Activated naive CD8-positive, alpha-beta T cell treated with anti-CD3 and anti-CD28 coated beads, Interleukin-2, amount 10 ng/mL, durations not matched to agents 7 days and 5 days (primary cell): ENCODE measurements around the gene ERVK3-1. TPM values are rescaled to one million over a fixed set of nuclear protein-coding genes. Genes with fewer than 3 reads are reported as not detected.
"Not testable (repeated sequence)": the region's sequence is repeated elsewhere in the genome, so short reads cannot be mapped to it uniquely, and the experiment has no call there.

Source experiments
- ATAC-seq: fragments of 150-1000 bp; cut with Tn5 transposase; one replicate; pipeline ENCODE4 v1.10.0; 2021; ENCODE audit warnings: low read depth, moderate library complexity
- POLR2A ChIA-PET: fragments of 350-600 bp; sonication (Branson Sonifier 250); formaldehyde crosslinking; loops from one replicate; lab custom pipeline; 2021; ENCODE audit warnings: antibody characterized with exemption; lab: Charles Lee
- DNase-seq: peaks from one replicate; pipeline ENCODE4 v3.0.0; 2021
- H3K27ac Mint-ChIP-seq: one replicate; pipeline ENCODE4 v1.8.0; 2022; ENCODE audit warnings: mild to moderate bottlenecking, mixed read lengths
- H3K27me3 Mint-ChIP-seq: one replicate; pipeline ENCODE4 v1.8.0; 2022; ENCODE audit warnings: mild to moderate bottlenecking, moderate library complexity, mixed read lengths
- H3K36me3 Mint-ChIP-seq: one replicate; pipeline ENCODE4 v1.8.0; 2021; ENCODE audit warnings: mild to moderate bottlenecking, mixed read lengths
- H3K4me1 Mint-ChIP-seq: one replicate; pipeline ENCODE4 v1.8.0; 2021; ENCODE audit warnings: mixed read lengths
- H3K4me3 Mint-ChIP-seq: one replicate; pipeline ENCODE4 v1.8.0; 2022; ENCODE audit warnings: mild to moderate bottlenecking, moderate library complexity, mixed read lengths
- H3K9me3 Mint-ChIP-seq: one replicate; pipeline ENCODE4 v1.8.0; 2021; ENCODE audit warnings: mixed read lengths
- total RNA-seq, 2 experiments: library from RNA; stranded (reverse); gene quantifications; one replicate each; pipeline ENCODE4 v1.2.3, GENCODE V29; 2021

The ERVK3-1 gene
- total RNA-seq, 2 experiments from 2014 or later = 74.5 to 76.3 TPM

- Mint-ChIP-seq H3K36me3 (peaks cover 51% of the 10 kb centered on the region), H3K9me3 (peaks cover 8% of the 10 kb centered on the region), H3K27me3 (no peaks in the 10 kb centered on the region), H3K4me3 (peak overlapping the region; percentile 91), H3K4me1 (peaks cover 19% of the 10 kb centered on the region), H3K27ac (peak overlapping the region; percentile 93)
- POLR2A ChIA-PET = interaction anchor here (0.6 to 1.8 kb wide), 12 partner anchors 15 to 1039 kb away, joined by 3 to 14 read pairs (median 4); partner anchors contain the start of genes ZBTB45, ZNF274, ZNF544 and ZNF584
- ATAC-seq (no peak), DNase-seq (no peak)
Observed at GRCh38 chr19:58279042-58279924, 25.9 kb upstream of the ERVK3-1 start.

- Mint-ChIP-seq H3K36me3 (peaks cover 47% of the 10 kb centered on the region), H3K4me3 (peak overlapping the region; percentile 91), H3K9me3 (peaks cover 8% of the 10 kb centered on the region), H3K27ac (peak overlapping the region; percentile 93), H3K4me1 (peaks cover 19% of the 10 kb centered on the region), H3K27me3 (no peaks in the 10 kb centered on the region)
- POLR2A ChIA-PET = interaction anchor here (0.6 to 1.8 kb wide), 4 partner anchors 29 to 1039 kb away, joined by 3 to 7 read pairs (median 4); partner anchors contain the start of genes ZNF274, ZNF805 and ZSCAN22
- ATAC-seq = no peak
- DNase-seq = no peak
Observed at GRCh38 chr19:58279925-58280316, 25.3 kb upstream of the ERVK3-1 start.

GRCh38 chr19:58284199-58284598 lies 21.0 kb upstream of the ERVK3-1 start:
- POLR2A ChIA-PET = no interaction called here
- ATAC-seq (no peak), DNase-seq (no peak)
- H3K9me3 Mint-ChIP-seq = peaks cover 7% of the 10 kb centered on the region
- H3K36me3 Mint-ChIP-seq = peaks cover 67% of the 10 kb centered on the region
- no peak overlapping the region for H3K4me3 Mint-ChIP-seq
- peaks cover 19% of the 10 kb centered on the region for H3K4me1 Mint-ChIP-seq
- H3K27ac Mint-ChIP-seq = no peak overlapping the region
- no peaks in the 10 kb centered on the region for H3K27me3 Mint-ChIP-seq

- Mint-ChIP-seq H3K4me3 (no peak overlapping the region), H3K27me3 (no peaks in the 10 kb centered on the region), H3K9me3 (peaks cover 25% of the 10 kb centered on the region), H3K4me1 (no peaks in the 10 kb centered on the region), H3K36me3 (peaks cover 94% of the 10 kb centered on the region), H3K27ac (no peak overlapping the region)
- no peak for ATAC-seq
- DNase-seq = no peak
- POLR2A ChIA-PET = no interaction called here
Observed at GRCh38 chr19:58291943-58292342, 13.2 kb upstream of the ERVK3-1 start.

- H3K27ac Mint-ChIP-seq = no peak overlapping the region
Observed at GRCh38 chr19:58294743-58295374, 10.3 kb upstream of the ERVK3-1 start.

GRCh38 chr19:58296104-58296503 lies 9.1 kb upstream of the ERVK3-1 start:
- H3K36me3 Mint-ChIP-seq = peaks cover 91% of the 10 kb centered on the region
- no peak overlapping the region for H3K27ac Mint-ChIP-seq
- no peak for ATAC-seq
- POLR2A ChIA-PET = no interaction called here
- H3K27me3 Mint-ChIP-seq = no peaks in the 10 kb centered on the region
- no peaks in the 10 kb centered on the region for H3K4me1 Mint-ChIP-seq
- peaks cover 27% of the 10 kb centered on the region for H3K9me3 Mint-ChIP-seq
- DNase-seq = no peak
- no peak overlapping the region for H3K4me3 Mint-ChIP-seq

More at GRCh38 chr19:58294743-58295374, 10.3 kb upstream of the ERVK3-1 start:
- peaks cover 90% of the 10 kb centered on the region for H3K36me3 Mint-ChIP-seq
- peaks cover 25% of the 10 kb centered on the region for H3K9me3 Mint-ChIP-seq
- DNase-seq = no peak
- H3K4me1 Mint-ChIP-seq = no peaks in the 10 kb centered on the region
- ATAC-seq = no peak
- H3K27me3 Mint-ChIP-seq = no peaks in the 10 kb centered on the region
- no peak overlapping the region for H3K4me3 Mint-ChIP-seq
- POLR2A ChIA-PET = no interaction called here

GRCh38 chr19:58300620-58301019 lies 4.6 kb upstream of the ERVK3-1 start:
- H3K9me3 Mint-ChIP-seq = peaks cover 11% of the 10 kb centered on the region
- H3K4me1 Mint-ChIP-seq = peaks cover 7% of the 10 kb centered on the region
- H3K36me3 Mint-ChIP-seq = peaks cover 74% of the 10 kb centered on the region
- no peaks in the 10 kb centered on the region for H3K27me3 Mint-ChIP-seq
- ATAC-seq = no peak
- H3K27ac Mint-ChIP-seq = no peak overlapping the region
- no peak for DNase-seq
- POLR2A ChIA-PET = no interaction called here
- H3K4me3 Mint-ChIP-seq = no peak overlapping the region

- peak overlapping the region; percentile 92 for H3K4me3 Mint-ChIP-seq
- H3K27ac Mint-ChIP-seq = peak overlapping the region; percentile 97
- POLR2A ChIA-PET = interaction anchor here (0.8 to 1.5 kb wide), 2 partner anchors 22 to 135 kb away, joined by 5 to 7 read pairs; partner anchors contain the start of genes ZNF132 and ZSCAN22
- H3K36me3 Mint-ChIP-seq = peaks cover 71% of the 10 kb centered on the region
- H3K4me1 Mint-ChIP-seq = peaks cover 27% of the 10 kb centered on the region
- no peaks in the 10 kb centered on the region for H3K27me3 Mint-ChIP-seq
- H3K9me3 Mint-ChIP-seq = peaks cover 7% of the 10 kb centered on the region
- DNase-seq = no peak
- no peak for ATAC-seq
Observed at GRCh38 chr19:58304255-58304654, 922 bp upstream of the ERVK3-1 start.

GRCh38 chr19:58304748-58305064 lies 471 bp upstream of the ERVK3-1 start:
- Mint-ChIP-seq H3K4me1 (peaks cover 30% of the 10 kb centered on the region), H3K9me3 (peaks cover 7% of the 10 kb centered on the region), H3K27ac (peak overlapping the region; percentile 97), H3K36me3 (peaks cover 74% of the 10 kb centered on the region), H3K4me3 (peak overlapping the region; percentile 92), H3K27me3 (no peaks in the 10 kb centered on the region)
- no peak for DNase-seq
- POLR2A ChIA-PET = interaction anchor here (0.6 to 1.5 kb wide), 7 partner anchors 16 to 135 kb away, joined by 3 to 7 read pairs (median 3); partner anchors contain the start of genes ZNF132, ZNF274 and ZSCAN22
- no peak for ATAC-seq

- DNase-seq = no peak
- H3K27me3 Mint-ChIP-seq = no peaks in the 10 kb centered on the region
- H3K4me1 Mint-ChIP-seq = peaks cover 33% of the 10 kb centered on the region
- peaks cover 6% of the 10 kb centered on the region for H3K9me3 Mint-ChIP-seq
- peak overlapping the region; percentile 97 for H3K27ac Mint-ChIP-seq
- POLR2A ChIA-PET = interaction anchor here (1.0 to 1.5 kb wide), 7 partner anchors 21 to 78 kb away, joined by 3 to 6 read pairs (median 4); partner anchors contain the start of genes ZNF497, ZNF544, ZNF8 and ZSCAN22
- H3K36me3 Mint-ChIP-seq = peaks cover 71% of the 10 kb centered on the region
- ATAC-seq = no peak
- H3K4me3 Mint-ChIP-seq = peak overlapping the region; percentile 92
Observed at GRCh38 chr19:58305932-58306323, 751 bp downstream of the ERVK3-1 start.

GRCh38 chr19:58307736-58308135 lies 2.6 kb downstream of the ERVK3-1 start:
- no peak overlapping the region for H3K27ac Mint-ChIP-seq
- no peak for DNase-seq
- H3K9me3 Mint-ChIP-seq = peaks cover 2% of the 10 kb centered on the region
- H3K4me3 Mint-ChIP-seq = no peak overlapping the region
- POLR2A ChIA-PET = interaction anchor here (0.9 to 1.1 kb wide), 2 partner anchors 40 to 101 kb away, joined by 3 read pairs; partner anchors contain the start of gene ZNF584
- no peaks in the 10 kb centered on the region for H3K27me3 Mint-ChIP-seq
- ATAC-seq = no peak
- H3K4me1 Mint-ChIP-seq = peaks cover 35% of the 10 kb centered on the region
- peaks cover 72% of the 10 kb centered on the region for H3K36me3 Mint-ChIP-seq

- H3K4me3 Mint-ChIP-seq, ATAC-seq, DNase-seq, POLR2A ChIA-PET, H3K27me3 Mint-ChIP-seq, H3K9me3 Mint-ChIP-seq, H3K27ac Mint-ChIP-seq: not testable (repeated sequence)
- H3K36me3 Mint-ChIP-seq = peaks cover 75% of the 10 kb centered on the region
- H3K4me1 Mint-ChIP-seq = peaks cover 28% of the 10 kb centered on the region
Observed at GRCh38 chr19:58310685-58311084, 5.5 kb downstream of the ERVK3-1 start.

GRCh38 chr19:58311345-58311865 lies 6.2 kb downstream of the ERVK3-1 start:
- Mint-ChIP-seq H3K27ac (no peak overlapping the region), H3K36me3 (peaks cover 72% of the 10 kb centered on the region), H3K4me1 (peaks cover 22% of the 10 kb centered on the region), H3K9me3 (peaks cover 2% of the 10 kb centered on the region), H3K27me3 (no peaks in the 10 kb centered on the region), H3K4me3 (no peak overlapping the region)
- no peak for ATAC-seq
- POLR2A ChIA-PET = no interaction called here
- DNase-seq = no peak
